CD4-positive, alpha-beta memory T cell (primary cell): ENCODE measurements around the gene MGRN1. TPM values are rescaled to one million over a fixed set of nuclear protein-coding genes. Genes with fewer than 3 reads are reported as not detected.

Source experiments
- CTCF ChIA-PET: fragments of 350-600 bp; sonication (Branson Sonifier 250); formaldehyde crosslinking; loops from one replicate; lab custom pipeline; 2021; ENCODE audit warnings: inconsistent platforms; ENCODE audit not compliant: partially characterized antibody; lab: Charles Lee
- POLR2A ChIA-PET: fragments of 350-600 bp; sonication (Branson Sonifier 250); formaldehyde crosslinking; loops from one replicate; lab custom pipeline; 2021; ENCODE audit not compliant: partially characterized antibody; lab: Charles Lee
- DNase-seq, 5 donors: peaks; one replicate each; pipeline versions ENCODE4 v3.0.0 to v3.0.0-alpha.2; 2020 to 2022; ENCODE audit warnings: mixed read lengths in 1 of 5
- H3K27ac ChIP-seq: one replicate; pipeline ENCODE4 v1.7.0; 2013; ENCODE audit warnings: low read depth, low read length
- H3K27me3 ChIP-seq: 2 replicates; pipeline ENCODE4 v1.7.0; 2013; ENCODE audit warnings: mild to moderate bottlenecking, low read length, moderate library complexity; ENCODE audit not compliant: insufficient read depth
- H3K36me3 ChIP-seq: 2 replicates; pipeline ENCODE4 v1.7.0; 2013; ENCODE audit warnings: mild to moderate bottlenecking, low read length, moderate library complexity; ENCODE audit not compliant: insufficient read depth
- H3K4me1 ChIP-seq: 2 replicates; pipeline ENCODE4 v1.7.0; 2013; ENCODE audit warnings: mild to moderate bottlenecking, low read length, moderate library complexity; ENCODE audit not compliant: insufficient read depth
- H3K4me3 ChIP-seq, 2 donors: one replicate each; pipeline ENCODE4 v1.7.0; 2013; ENCODE audit warnings: low read length in 2 of 2, mild to moderate bottlenecking in 1 of 2
- H3K9me3 ChIP-seq, 2 donors: one replicate each; pipeline ENCODE4 v1.7.0; 2013; ENCODE audit warnings: low read length in 2 of 2, control low read depth in 1 of 2; ENCODE audit not compliant: control insufficient read depth in 1 of 2
- H3K27ac Mint-ChIP-seq, 7 donors: one replicate each; pipeline ENCODE4 v1.8.0; 2020 to 2021; ENCODE audit warnings: mixed read lengths in 7 of 7, mild to moderate bottlenecking in 6 of 7, inconsistent platforms in 3 of 7, moderate library complexity in 3 of 7
- H3K27me3 Mint-ChIP-seq, 2 donors: one replicate each; pipeline ENCODE4 v1.8.0; 2020 to 2021; ENCODE audit warnings: mixed read lengths in 2 of 2
- H3K36me3 Mint-ChIP-seq, 2 donors: one replicate each; pipeline ENCODE4 v1.8.0; 2020 to 2021; ENCODE audit warnings: mixed read lengths in 2 of 2, inconsistent platforms in 1 of 2, mild to moderate bottlenecking in 1 of 2
- H3K4me1 Mint-ChIP-seq, 4 donors: one replicate each; pipeline ENCODE4 v1.8.0; 2020 to 2021; ENCODE audit warnings: mixed read lengths in 4 of 4, mild to moderate bottlenecking in 1 of 4
- H3K4me3 Mint-ChIP-seq, 8 donors: one replicate each; pipeline ENCODE4 v1.8.0; 2020 to 2021; ENCODE audit warnings: mixed read lengths in 8 of 8, mild to moderate bottlenecking in 7 of 8, moderate library complexity in 6 of 8, inconsistent platforms in 3 of 8
- H3K9me3 Mint-ChIP-seq, 8 donors: one replicate each; pipeline ENCODE4 v1.8.0; 2020 to 2021; ENCODE audit warnings: mixed read lengths in 8 of 8, mild to moderate bottlenecking in 5 of 8, inconsistent platforms in 3 of 8, moderate library complexity in 1 of 8
- intact Hi-C: fragments of 100-400 bp; cut with micrococcal nuclease; formaldehyde crosslinking; loops from one replicate; pipeline ENCODE4 v1.15.1; 2023
- polyA plus RNA-seq, 2 donors: library from polyadenylated mRNA; unstranded; fragments of 300-500 nt; fragmentation: Illumina TruSeq; gene quantifications; one replicate each; pipeline ENCODE4 v1.2.3, GENCODE V29; 2021
- total RNA-seq, 2 experiments: library from RNA; stranded (reverse); gene quantifications; one replicate each; pipeline ENCODE4 v1.2.3, GENCODE V29; 2021

MGRN1 gene
- total and polyA plus RNA-seq, 4 experiments from 2014 or later: 1.2 to 64.1 (median 35.0) TPM

- Histone ChIP-seq H3K27me3 (no peaks in the 10 kb centered on the region), H3K36me3 (no peaks in the 10 kb centered on the region), H3K4me1 (peaks cover 14% of the 10 kb centered on the region), H3K4me3 (no peak overlapping the region), H3K27ac (no peak overlapping the region), H3K9me3 (no peaks in the 10 kb centered on the region)
- Mint-ChIP-seq H3K36me3 (peaks cover 4 to 20% of the 10 kb centered on the region in 2 donors), H3K9me3 (no peaks in the 10 kb centered on the region), H3K4me1 (peaks cover 11 to 38% (median 19%) of the 10 kb centered on the region in 4 donors), H3K4me3 (no peak overlapping the region), H3K27me3 (no peaks in the 10 kb centered on the region), H3K27ac (peak overlapping the region in 3 of 7 donors; percentile 6 to 60 (median 51))
- DNase-seq: no peak
- POLR2A ChIA-PET: no interaction called here
- intact Hi-C loops: no loop called here
- CTCF ChIA-PET: interaction anchor here (1.5 kb wide), 1 partner anchor 9 kb away, joined by 4 read pairs; no protein-coding TSS in a partner anchor
These were observed 16.7 kb downstream of the MGRN1 start for GRCh38 chr16:4641306-4641687.

- ChIA-PET CTCF (interaction anchor here (1.5 kb wide), 1 partner anchor 8 kb away, joined by 4 read pairs; no protein-coding TSS in a partner anchor), POLR2A (no interaction called here)
- Histone ChIP-seq H3K4me3 (no peak overlapping the region), H3K27ac (no peak overlapping the region), H3K9me3 (no peaks in the 10 kb centered on the region), H3K4me1 (peaks cover 20% of the 10 kb centered on the region), H3K36me3 (no peaks in the 10 kb centered on the region), H3K27me3 (no peaks in the 10 kb centered on the region)
- Mint-ChIP-seq H3K27ac (no peak overlapping the region), H3K9me3 (no peaks in the 10 kb centered on the region), H3K4me1 (peaks cover 11 to 35% (median 18%) of the 10 kb centered on the region in 4 donors), H3K4me3 (no peak overlapping the region), H3K36me3 (peaks cover 3 to 18% of the 10 kb centered on the region in 2 donors), H3K27me3 (no peaks in the 10 kb centered on the region)
- DNase-seq: no peak
- intact Hi-C loops: no loop called here
These were observed 17.3 kb downstream of the MGRN1 start for GRCh38 chr16:4641895-4642294.

- no peak for DNase-seq
- CTCF ChIA-PET: no interaction called here
- Histone ChIP-seq H3K27me3 (no peaks in the 10 kb centered on the region), H3K27ac (no peak overlapping the region), H3K4me1 (peaks cover 22% of the 10 kb centered on the region), H3K9me3 (no peaks in the 10 kb centered on the region), H3K4me3 (no peak overlapping the region), H3K36me3 (peaks cover 3% of the 10 kb centered on the region)
- H3K4me1 Mint-ChIP-seq: peaks cover 14 to 35% (median 20%) of the 10 kb centered on the region in 4 donors
- no peak overlapping the region for H3K4me3 Mint-ChIP-seq
- H3K27me3 Mint-ChIP-seq: no peaks in the 10 kb centered on the region
- POLR2A ChIA-PET: interaction anchor here (0.6 kb wide), 1 partner anchor 13 kb away, joined by 3 read pairs; no protein-coding TSS in a partner anchor
- peak overlapping the region in 5 of 7 donors; percentile 25 to 82 (median 53) for H3K27ac Mint-ChIP-seq
- intact Hi-C loops: no loop called here
- peaks cover 10 to 34% of the 10 kb centered on the region in 2 donors for H3K36me3 Mint-ChIP-seq
- no peaks in the 10 kb centered on the region for H3K9me3 Mint-ChIP-seq
These were observed 22.4 kb downstream of the MGRN1 start for GRCh38 chr16:4646773-4647643.

- Mint-ChIP-seq H3K4me1 (peaks cover 14 to 35% (median 20%) of the 10 kb centered on the region in 4 donors), H3K4me3 (no peak overlapping the region), H3K9me3 (no peaks in the 10 kb centered on the region), H3K36me3 (peaks cover 10 to 34% of the 10 kb centered on the region in 2 donors), H3K27ac (peak overlapping the region in 5 of 7 donors; percentile 41 to 82 (median 53)), H3K27me3 (no peaks in the 10 kb centered on the region)
- no peak for DNase-seq
- Histone ChIP-seq H3K36me3 (peaks cover 4% of the 10 kb centered on the region), H3K27me3 (no peaks in the 10 kb centered on the region), H3K27ac (no peak overlapping the region), H3K9me3 (no peaks in the 10 kb centered on the region), H3K4me1 (peaks cover 22% of the 10 kb centered on the region), H3K4me3 (no peak overlapping the region)
- ChIA-PET CTCF (no interaction called here), POLR2A (no interaction called here)
- intact Hi-C loops: no loop called here
These were observed 23.0 kb downstream of the MGRN1 start for GRCh38 chr16:4647644-4647980.

- H3K4me1 Mint-ChIP-seq: peaks cover 14 to 35% (median 20%) of the 10 kb centered on the region in 4 donors
- no peaks in the 10 kb centered on the region for H3K9me3 ChIP-seq
- no peak overlapping the region for H3K27ac ChIP-seq
- no peaks in the 10 kb centered on the region for H3K9me3 Mint-ChIP-seq
- H3K27me3 ChIP-seq: no peaks in the 10 kb centered on the region
- H3K4me1 ChIP-seq: peaks cover 22% of the 10 kb centered on the region
- H3K27ac Mint-ChIP-seq: peak overlapping the region in 5 of 7 donors; percentile 1 to 91 (median 76)
- H3K27me3 Mint-ChIP-seq: no peaks in the 10 kb centered on the region
- no peak overlapping the region for H3K4me3 ChIP-seq
- intact Hi-C loops: no loop called here
- H3K36me3 Mint-ChIP-seq: peaks cover 14 to 39% of the 10 kb centered on the region in 2 donors
- CTCF ChIA-PET: interaction anchor here (1.5 to 2.7 kb wide), 6 partner anchors 11 to 27 kb away, joined by 3 to 13 read pairs (median 7); partner anchors contain the start of gene MGRN1
- peaks cover 4% of the 10 kb centered on the region for H3K36me3 ChIP-seq
- no peak for DNase-seq
- POLR2A ChIA-PET: no interaction called here
- no peak overlapping the region for H3K4me3 Mint-ChIP-seq
These were observed 24.3 kb downstream of the MGRN1 start for GRCh38 chr16:4648917-4649316.

GRCh38 chr16:4649744-4650442 is 25.3 kb downstream of the MGRN1 start:
- Histone ChIP-seq H3K27me3 (no peaks in the 10 kb centered on the region), H3K4me1 (peaks cover 22% of the 10 kb centered on the region), H3K27ac (no peak overlapping the region), H3K36me3 (peaks cover 4% of the 10 kb centered on the region), H3K4me3 (no peak overlapping the region), H3K9me3 (no peaks in the 10 kb centered on the region)
- DNase-seq: peak in 1 of 5 donors; percentile 9
- Mint-ChIP-seq H3K27ac (peak overlapping the region in 6 of 7 donors; percentile 67 to 91 (median 84)), H3K36me3 (peaks cover 14 to 46% of the 10 kb centered on the region in 2 donors), H3K27me3 (no peaks in the 10 kb centered on the region), H3K9me3 (no peaks in the 10 kb centered on the region), H3K4me3 (peak overlapping the region in 1 of 8 donors; percentile 13), H3K4me1 (peaks cover 14 to 35% (median 19%) of the 10 kb centered on the region in 4 donors)
- ChIA-PET CTCF (interaction anchor here (0.9 to 2.7 kb wide), 14 partner anchors 8 to 118 kb away, joined by 3 to 13 read pairs (median 4); partner anchors contain the start of gene MGRN1), POLR2A (interaction anchor here (0.5 to 1.5 kb wide), 3 partner anchors 14 to 34 kb away, joined by 3 to 8 read pairs (median 3); no protein-coding TSS in a partner anchor)
- intact Hi-C loops: no loop called here
